ENCODE measurements around the gene SPTBN4.

- TF ChIP-seq EP300 (IDR thresholded peaks at IDR 0.05) (no peak), POLR2A (IDR thresholded peaks at IDR 0.05) (no peak), CTCF (IDR thresholded peaks at IDR 0.05) (no peak), POLR2AphosphoS5 (IDR thresholded peaks at IDR 0.05) (no peak)
Measured at GRCh38 chr19:40445780-40446262, 21.0 kb upstream of the SPTBN4 start.
